GM23338 (cell line): ENCODE data around the gene CD68. TPM values are rescaled to one million over a fixed set of nuclear protein-coding genes. Genes with fewer than 3 reads are reported as not detected.

ENCODE experiments used
- ATAC-seq: fragments of 200-7000 bp; cut with Tn5 transposase; 3 replicates; pipeline ENCODE4 v1.9.1; 2020
- DNase-seq: peaks from one replicate; pipeline ENCODE4 v3.0.0-alpha.2; 2015; ENCODE audit warnings: low spot score
- H2AFZ ChIP-seq: fragments of 200-600 bp; sonication (generic); 2 replicates; pipeline ENCODE4 v1.8.0; 2016; ENCODE audit warnings: antibody characterized with exemption, mild to moderate bottlenecking, moderate library complexity
- H3F3A ChIP-seq: fragments of 200-600 bp; sonication (generic); replicated peaks from 2 replicates; pipeline ENCODE4 v1.8.0; 2017; ENCODE audit warnings: antibody characterized with exemption, mixed run types, low read depth
- H3K27ac ChIP-seq: fragments of 200-600 bp; sonication (generic); 2 replicates; pipeline ENCODE4 v1.6.1; 2016; ENCODE audit warnings: low read depth
- H3K27me3 ChIP-seq: fragments of 200-600 bp; sonication (generic); 2 replicates; pipeline ENCODE4 v1.8.0; 2016; ENCODE audit warnings: mild to moderate bottlenecking, mixed run types, moderate library complexity; ENCODE audit not compliant: insufficient read depth
- H3K36me3 ChIP-seq: fragments of 200-600 bp; sonication (generic); 2 replicates; pipeline ENCODE4 v1.8.0; 2016; ENCODE audit warnings: mild to moderate bottlenecking; ENCODE audit not compliant: insufficient read depth
- H3K4me1 ChIP-seq: fragments of 200-600 bp; sonication (generic); 2 replicates; pipeline ENCODE4 v1.8.0; 2016; ENCODE audit warnings: mild to moderate bottlenecking, moderate library complexity; ENCODE audit not compliant: insufficient read depth
- H3K4me2 ChIP-seq: fragments of 200-600 bp; sonication (generic); 2 replicates; pipeline ENCODE4 v1.7.1; 2017; ENCODE audit warnings: mixed run types
- H3K4me3 ChIP-seq: fragments of 200-600 bp; sonication (generic); 2 replicates; pipeline ENCODE4 v1.6.1; 2016; ENCODE audit warnings: mixed run types
- H3K79me2 ChIP-seq: fragments of 200-600 bp; sonication (generic); replicated peaks from 2 replicates; pipeline ENCODE4 v1.8.0; 2017; ENCODE audit warnings: mild to moderate bottlenecking; ENCODE audit not compliant: insufficient read depth
- H3K9me2 ChIP-seq: fragments of 200-600 bp; sonication (generic); 2 replicates; pipeline ENCODE4 v1.8.0; 2017; ENCODE audit not compliant: insufficient read depth
- H4K20me1 ChIP-seq: fragments of 200-600 bp; sonication (generic); replicated peaks from 2 replicates; pipeline ENCODE4 v1.8.0; 2017; ENCODE audit warnings: mild to moderate bottlenecking; ENCODE audit not compliant: insufficient read depth
- H3K27ac Mint-ChIP-seq: 2 replicates; pipeline ENCODE4 v1.8.0; 2020; ENCODE audit warnings: inconsistent platforms, mild to moderate bottlenecking, moderate library complexity, mixed read lengths
- H3K27me3 Mint-ChIP-seq: 3 replicates; pipeline ENCODE4 v1.8.0; 2022; ENCODE audit warnings: low read depth, mild to moderate bottlenecking, moderate library complexity, mixed read lengths, inconsistent platforms; ENCODE audit not compliant: insufficient read depth, poor library complexity
- H3K36me3 Mint-ChIP-seq: 3 replicates; pipeline ENCODE4 v1.8.0; 2021; ENCODE audit warnings: low read depth, mild to moderate bottlenecking, inconsistent platforms, moderate library complexity, mixed read lengths
- H3K4me1 Mint-ChIP-seq: 3 replicates; pipeline ENCODE4 v1.8.0; 2020; ENCODE audit warnings: mild to moderate bottlenecking, inconsistent platforms, mixed read lengths
- H3K4me3 Mint-ChIP-seq: 3 replicates; pipeline ENCODE4 v1.8.0; 2021; ENCODE audit warnings: moderate library complexity, mild to moderate bottlenecking, inconsistent platforms, mixed read lengths
- H3K9me3 Mint-ChIP-seq: 3 replicates; pipeline ENCODE4 v1.8.0; 2020; ENCODE audit warnings: moderate library complexity, mild to moderate bottlenecking, inconsistent platforms, mixed read lengths
- EZH2phosphoT487 ChIP-seq: fragments of 200-600 bp; sonication (generic); IDR thresholded peaks from one replicate; pipeline ENCODE4 v1.8.1; 2018; ENCODE audit warnings: antibody characterized with exemption; ENCODE audit not compliant: unreplicated experiment
- POLR2AphosphoS5 ChIP-seq: IDR thresholded peaks from 2 replicates; pipeline ENCODE4 v1.6.1; 2016; ENCODE audit warnings: antibody characterized with exemption, low read depth
- polyA plus RNA-seq: library from polyadenylated mRNA; unstranded; fragments of >200 nt; fragmentation: Nextera tagmentation; extraction: Ambion mirVana; gene quantifications from 2 replicates; pipeline ENCODE4 v1.2.1, GENCODE V29; 2016
- total RNA-seq: library from RNA; depleted of rRNA; stranded (reverse); fragments of >200 nt; shearing (Covaris generic); gene quantifications from 2 replicates; pipeline ENCODE4 v1.2.3, GENCODE V29; 2014
- TF ChIP-seq, protein P1 (sequence below), 2 experiments: fragments of 200-600 bp in 1 of 2; sonication (generic) in 1 of 2; conservative IDR thresholded peaks; 2 replicates each; pipeline versions ENCODE4 v1.5.1 to v1.6.1; 2016 to 2017; ENCODE audit warnings: antibody characterized with exemption in 2 of 2, low read depth in 2 of 2, mild to moderate bottlenecking in 2 of 2, moderate library complexity in 1 of 2
- TF ChIP-seq, protein P2 (sequence below): IDR thresholded peaks from 2 replicates; pipeline ENCODE4 v1.6.1; 2016; ENCODE audit warnings: antibody characterized with exemption
- TF ChIP-seq, protein P3 (sequence below): fragments of 250-450 bp; sonication (Bioruptor Pico); IDR thresholded peaks from 2 replicates; pipeline ENCODE4 v1.5.0; 2020; ENCODE audit warnings: mild to moderate bottlenecking, moderate library complexity

Gene CD68
- total and polyA plus RNA-seq, 2 experiments from 2014 or later, result not detected

DNA sequence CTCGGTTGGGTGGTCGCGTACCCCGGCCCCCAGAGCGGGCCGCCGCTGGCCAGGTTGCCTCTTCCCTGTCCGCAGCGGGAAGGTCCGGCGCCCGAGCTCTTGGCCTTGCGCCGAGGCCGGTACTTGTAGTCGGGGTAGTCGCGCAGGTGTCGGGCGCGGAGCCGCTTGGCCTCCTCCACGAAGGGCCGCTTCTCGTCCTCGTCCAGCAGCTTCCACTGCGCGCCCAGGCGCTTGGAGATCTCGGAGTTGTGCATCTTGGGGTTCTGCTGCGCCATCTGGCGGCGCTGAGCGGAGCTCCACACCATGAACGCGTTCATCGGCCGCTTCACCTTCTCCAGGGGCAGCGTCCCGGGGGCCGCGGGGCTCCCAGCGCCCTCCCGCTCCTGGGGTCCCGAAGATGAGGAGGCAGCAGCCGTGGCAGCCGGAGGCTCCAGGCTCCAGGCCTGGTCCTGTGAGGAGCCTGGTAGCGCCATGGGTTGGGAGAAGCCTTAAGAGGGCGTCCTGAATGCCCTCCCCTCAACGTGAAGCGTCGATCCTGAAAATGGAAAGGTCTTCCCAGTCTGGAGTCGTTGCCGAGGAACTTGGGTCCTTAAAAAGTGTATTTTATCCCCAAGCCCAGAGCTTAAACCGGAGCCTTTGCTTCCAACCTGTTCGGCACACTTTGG is 9.9 kb downstream of the CD68 start:
- H3K4me1 ChIP-seq, result peaks cover 21% of the 10 kb centered on the region
- TF ChIP-seq, protein P1, sequence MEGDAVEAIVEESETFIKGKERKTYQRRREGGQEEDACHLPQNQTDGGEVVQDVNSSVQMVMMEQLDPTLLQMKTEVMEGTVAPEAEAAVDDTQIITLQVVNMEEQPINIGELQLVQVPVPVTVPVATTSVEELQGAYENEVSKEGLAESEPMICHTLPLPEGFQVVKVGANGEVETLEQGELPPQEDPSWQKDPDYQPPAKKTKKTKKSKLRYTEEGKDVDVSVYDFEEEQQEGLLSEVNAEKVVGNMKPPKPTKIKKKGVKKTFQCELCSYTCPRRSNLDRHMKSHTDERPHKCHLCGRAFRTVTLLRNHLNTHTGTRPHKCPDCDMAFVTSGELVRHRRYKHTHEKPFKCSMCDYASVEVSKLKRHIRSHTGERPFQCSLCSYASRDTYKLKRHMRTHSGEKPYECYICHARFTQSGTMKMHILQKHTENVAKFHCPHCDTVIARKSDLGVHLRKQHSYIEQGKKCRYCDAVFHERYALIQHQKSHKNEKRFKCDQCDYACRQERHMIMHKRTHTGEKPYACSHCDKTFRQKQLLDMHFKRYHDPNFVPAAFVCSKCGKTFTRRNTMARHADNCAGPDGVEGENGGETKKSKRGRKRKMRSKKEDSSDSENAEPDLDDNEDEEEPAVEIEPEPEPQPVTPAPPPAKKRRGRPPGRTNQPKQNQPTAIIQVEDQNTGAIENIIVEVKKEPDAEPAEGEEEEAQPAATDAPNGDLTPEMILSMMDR (conservative IDR thresholded peaks at IDR 0.05; ENCODE audit: low read depth in 2 of 2), result peak; percentile 72 to 86
- TF ChIP-seq, protein P2, sequence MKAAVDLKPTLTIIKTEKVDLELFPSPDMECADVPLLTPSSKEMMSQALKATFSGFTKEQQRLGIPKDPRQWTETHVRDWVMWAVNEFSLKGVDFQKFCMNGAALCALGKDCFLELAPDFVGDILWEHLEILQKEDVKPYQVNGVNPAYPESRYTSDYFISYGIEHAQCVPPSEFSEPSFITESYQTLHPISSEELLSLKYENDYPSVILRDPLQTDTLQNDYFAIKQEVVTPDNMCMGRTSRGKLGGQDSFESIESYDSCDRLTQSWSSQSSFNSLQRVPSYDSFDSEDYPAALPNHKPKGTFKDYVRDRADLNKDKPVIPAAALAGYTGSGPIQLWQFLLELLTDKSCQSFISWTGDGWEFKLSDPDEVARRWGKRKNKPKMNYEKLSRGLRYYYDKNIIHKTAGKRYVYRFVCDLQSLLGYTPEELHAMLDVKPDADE, result no peak
- no peak for TF ChIP-seq EZH2phosphoT487
- H3K4me3 Mint-ChIP-seq, result peak overlapping the region; percentile 69; the same call in 2 of the 3 replicates
- no peaks in the 10 kb centered on the region for H3K9me3 Mint-ChIP-seq
- H3K4me1 Mint-ChIP-seq, result peaks cover 42% of the 10 kb centered on the region
- H3K27ac Mint-ChIP-seq, result peak overlapping the region; percentile 77; the same call in 1 of the 2 replicates
- peak overlapping the region; percentile 90 for H3K27ac ChIP-seq
- no peaks in the 10 kb centered on the region; the same call in 1 of the 2 replicates for H3K9me2 ChIP-seq
- H3K36me3 ChIP-seq, result peaks cover 23% of the 10 kb centered on the region
- H3K4me2 ChIP-seq, result peak overlapping the region; percentile 99
- peak; percentile 77 for ATAC-seq
- peak; percentile 94 for DNase-seq
- H3K27me3 Mint-ChIP-seq, result peaks cover 21% of the 10 kb centered on the region
- H3F3A ChIP-seq, result peaks cover 34% of the 10 kb centered on the region
- H3K4me3 ChIP-seq, result peak overlapping the region; percentile 88
- peaks cover 19% of the 10 kb centered on the region for H3K79me2 ChIP-seq
- peaks cover 60% of the 10 kb centered on the region for H3K36me3 Mint-ChIP-seq
- no peaks in the 10 kb centered on the region for H4K20me1 ChIP-seq
- H2AFZ ChIP-seq, result peak overlapping the region; percentile 74; the same call in 1 of the 2 replicates
- H3K27me3 ChIP-seq, result no peaks in the 10 kb centered on the region

DNA sequence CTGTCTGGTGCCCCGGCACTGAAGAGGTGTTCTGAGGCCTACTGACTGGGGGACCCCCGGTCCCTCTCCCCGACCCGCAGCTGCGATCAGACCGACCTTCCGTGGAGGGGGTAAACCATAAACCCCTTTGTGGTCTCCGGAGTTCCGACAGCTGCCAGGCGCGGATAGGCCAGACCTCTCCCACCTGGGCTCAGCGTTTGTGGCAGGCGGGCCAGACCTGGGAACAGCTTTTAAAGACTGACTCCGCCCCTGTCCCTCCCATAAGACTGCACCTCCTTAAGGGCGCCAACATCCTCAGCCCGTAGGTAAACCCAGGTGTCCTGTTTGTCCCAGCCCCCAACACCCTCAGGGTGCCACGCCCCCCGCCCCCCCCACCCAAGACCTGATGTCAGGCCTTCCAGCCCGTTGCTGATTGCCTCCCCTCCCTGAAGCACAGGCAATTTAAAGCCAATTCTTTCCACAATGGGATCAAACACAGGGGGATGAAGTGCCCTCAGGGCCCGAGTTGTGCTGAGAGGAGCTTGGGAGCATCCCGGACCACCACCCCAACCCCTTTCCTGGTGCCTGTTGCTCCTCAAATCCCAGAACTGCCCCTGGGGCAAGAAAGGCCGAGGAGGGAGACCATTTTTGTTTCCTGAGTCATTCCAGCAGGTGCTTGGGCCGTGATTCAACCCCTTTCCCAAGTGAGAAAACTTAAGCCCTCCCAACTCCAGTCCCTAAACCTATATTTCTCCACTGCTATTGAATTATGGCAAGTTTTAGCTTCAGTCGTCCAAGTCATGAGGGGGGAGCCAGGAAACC is 10.7 kb downstream of the CD68 start, which contains the start of gene SOX15:
SOX15 (minus strand) TSS at position 204 of the 801 bp plus-strand sequence. CDS start 418 bp downstream, outside the sequence.
- Histone ChIP-seq H4K20me1 (no peaks in the 10 kb centered on the region), H2AFZ (peak within 1 kb of the TSS; percentile 74; the same call in 1 of the 2 replicates), H3K9me2 (no peaks in the 10 kb centered on the region), H3K36me3 (peaks cover 31% of the 10 kb centered on the region), H3K79me2 (peaks cover 11% of the 10 kb centered on the region), H3K4me2 (peak within 1 kb of the TSS; percentile 99), H3K4me1 (peaks cover 15% of the 10 kb centered on the region), H3K4me3 (peak within 1 kb of the TSS; percentile 88), H3F3A (peaks cover 37% of the 10 kb centered on the region), H3K27me3 (no peaks in the 10 kb centered on the region), H3K27ac (peak within 1 kb of the TSS; percentile 97)
- H3K27ac Mint-ChIP-seq, result peak within 1 kb of the TSS; percentile 96
- peaks cover 58% of the 10 kb centered on the region for H3K36me3 Mint-ChIP-seq
- H3K4me1 Mint-ChIP-seq, result peaks cover 37% of the 10 kb centered on the region
- peaks cover 18% of the 10 kb centered on the region for H3K27me3 Mint-ChIP-seq
- TF ChIP-seq, protein P3, sequence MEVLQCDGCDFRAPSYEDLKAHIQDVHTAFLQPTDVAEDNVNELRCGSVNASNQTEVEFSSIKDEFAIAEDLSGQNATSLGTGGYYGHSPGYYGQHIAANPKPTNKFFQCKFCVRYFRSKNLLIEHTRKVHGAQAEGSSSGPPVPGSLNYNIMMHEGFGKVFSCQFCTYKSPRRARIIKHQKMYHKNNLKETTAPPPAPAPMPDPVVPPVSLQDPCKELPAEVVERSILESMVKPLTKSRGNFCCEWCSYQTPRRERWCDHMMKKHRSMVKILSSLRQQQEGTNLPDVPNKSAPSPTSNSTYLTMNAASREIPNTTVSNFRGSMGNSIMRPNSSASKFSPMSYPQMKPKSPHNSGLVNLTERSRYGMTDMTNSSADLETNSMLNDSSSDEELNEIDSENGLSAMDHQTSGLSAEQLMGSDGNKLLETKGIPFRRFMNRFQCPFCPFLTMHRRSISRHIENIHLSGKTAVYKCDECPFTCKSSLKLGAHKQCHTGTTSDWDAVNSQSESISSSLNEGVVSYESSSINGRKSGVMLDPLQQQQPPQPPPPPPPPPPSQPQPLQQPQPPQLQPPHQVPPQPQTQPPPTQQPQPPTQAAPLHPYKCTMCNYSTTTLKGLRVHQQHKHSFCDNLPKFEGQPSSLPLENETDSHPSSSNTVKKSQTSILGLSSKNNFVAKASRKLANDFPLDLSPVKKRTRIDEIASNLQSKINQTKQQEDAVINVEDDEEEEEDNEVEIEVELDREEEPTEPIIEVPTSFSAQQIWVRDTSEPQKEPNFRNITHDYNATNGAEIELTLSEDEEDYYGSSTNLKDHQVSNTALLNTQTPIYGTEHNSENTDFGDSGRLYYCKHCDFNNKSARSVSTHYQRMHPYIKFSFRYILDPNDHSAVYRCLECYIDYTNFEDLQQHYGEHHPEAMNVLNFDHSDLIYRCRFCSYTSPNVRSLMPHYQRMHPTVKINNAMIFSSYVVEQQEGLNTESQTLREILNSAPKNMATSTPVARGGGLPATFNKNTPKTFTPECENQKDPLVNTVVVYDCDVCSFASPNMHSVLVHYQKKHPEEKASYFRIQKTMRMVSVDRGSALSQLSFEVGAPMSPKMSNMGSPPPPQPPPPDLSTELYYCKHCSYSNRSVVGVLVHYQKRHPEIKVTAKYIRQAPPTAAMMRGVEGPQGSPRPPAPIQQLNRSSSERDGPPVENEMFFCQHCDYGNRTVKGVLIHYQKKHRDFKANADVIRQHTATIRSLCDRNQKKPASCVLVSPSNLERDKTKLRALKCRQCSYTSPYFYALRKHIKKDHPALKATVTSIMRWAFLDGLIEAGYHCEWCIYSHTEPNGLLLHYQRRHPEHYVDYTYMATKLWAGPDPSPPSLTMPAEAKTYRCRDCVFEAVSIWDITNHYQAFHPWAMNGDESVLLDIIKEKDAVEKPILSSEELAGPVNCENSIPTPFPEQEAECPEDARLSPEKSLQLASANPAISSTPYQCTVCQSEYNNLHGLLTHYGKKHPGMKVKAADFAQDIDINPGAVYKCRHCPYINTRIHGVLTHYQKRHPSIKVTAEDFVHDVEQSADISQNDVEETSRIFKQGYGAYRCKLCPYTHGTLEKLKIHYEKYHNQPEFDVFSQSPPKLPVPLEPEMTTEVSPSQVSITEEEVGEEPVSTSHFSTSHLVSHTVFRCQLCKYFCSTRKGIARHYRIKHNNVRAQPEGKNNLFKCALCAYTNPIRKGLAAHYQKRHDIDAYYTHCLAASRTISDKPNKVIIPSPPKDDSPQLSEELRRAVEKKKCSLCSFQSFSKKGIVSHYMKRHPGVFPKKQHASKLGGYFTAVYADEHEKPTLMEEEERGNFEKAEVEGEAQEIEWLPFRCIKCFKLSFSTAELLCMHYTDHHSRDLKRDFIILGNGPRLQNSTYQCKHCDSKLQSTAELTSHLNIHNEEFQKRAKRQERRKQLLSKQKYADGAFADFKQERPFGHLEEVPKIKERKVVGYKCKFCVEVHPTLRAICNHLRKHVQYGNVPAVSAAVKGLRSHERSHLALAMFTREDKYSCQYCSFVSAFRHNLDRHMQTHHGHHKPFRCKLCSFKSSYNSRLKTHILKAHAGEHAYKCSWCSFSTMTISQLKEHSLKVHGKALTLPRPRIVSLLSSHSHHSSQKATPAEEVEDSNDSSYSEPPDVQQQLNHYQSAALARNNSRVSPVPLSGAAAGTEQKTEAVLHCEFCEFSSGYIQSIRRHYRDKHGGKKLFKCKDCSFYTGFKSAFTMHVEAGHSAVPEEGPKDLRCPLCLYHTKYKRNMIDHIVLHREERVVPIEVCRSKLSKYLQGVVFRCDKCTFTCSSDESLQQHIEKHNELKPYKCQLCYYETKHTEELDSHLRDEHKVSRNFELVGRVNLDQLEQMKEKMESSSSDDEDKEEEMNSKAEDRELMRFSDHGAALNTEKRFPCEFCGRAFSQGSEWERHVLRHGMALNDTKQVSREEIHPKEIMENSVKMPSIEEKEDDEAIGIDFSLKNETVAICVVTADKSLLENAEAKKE (CRISPR knock-in tag), result no peak
- peak; percentile 76 for TF ChIP-seq POLR2AphosphoS5
- TF ChIP-seq, protein P1 (conservative IDR thresholded peaks at IDR 0.05; ENCODE audit: low read depth in 2 of 2), result no peak
- H3K9me3 Mint-ChIP-seq, result no peaks in the 10 kb centered on the region
- ATAC-seq (peak; percentile 70), DNase-seq (peak; percentile 82)
- H3K4me3 Mint-ChIP-seq, result peak within 1 kb of the TSS; percentile 69
